ENCODE results near the gene C19orf81.

DNA sequence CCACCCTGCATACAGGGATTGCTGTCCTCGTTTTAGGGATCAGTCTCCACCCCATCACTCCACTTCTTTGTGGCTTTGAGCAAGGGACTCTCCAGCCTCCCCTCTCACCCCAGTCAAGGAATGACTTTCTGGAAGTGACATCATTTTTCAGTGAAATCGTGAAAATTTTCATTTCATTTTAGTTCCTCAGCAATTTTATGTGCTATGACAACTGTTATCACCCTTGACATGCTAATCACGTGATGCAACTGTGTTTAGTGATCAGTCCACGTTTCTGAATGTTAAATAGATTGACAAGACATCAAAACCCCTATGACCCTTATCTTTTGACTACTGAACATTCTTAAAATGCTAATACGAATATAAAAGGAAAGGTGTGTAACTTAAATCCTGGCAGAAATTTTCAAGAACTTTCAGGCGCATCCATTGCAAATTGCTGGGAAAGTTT lies 8.0 kb downstream of the C19orf81 start:
- TF ChIP-seq, protein P1, sequence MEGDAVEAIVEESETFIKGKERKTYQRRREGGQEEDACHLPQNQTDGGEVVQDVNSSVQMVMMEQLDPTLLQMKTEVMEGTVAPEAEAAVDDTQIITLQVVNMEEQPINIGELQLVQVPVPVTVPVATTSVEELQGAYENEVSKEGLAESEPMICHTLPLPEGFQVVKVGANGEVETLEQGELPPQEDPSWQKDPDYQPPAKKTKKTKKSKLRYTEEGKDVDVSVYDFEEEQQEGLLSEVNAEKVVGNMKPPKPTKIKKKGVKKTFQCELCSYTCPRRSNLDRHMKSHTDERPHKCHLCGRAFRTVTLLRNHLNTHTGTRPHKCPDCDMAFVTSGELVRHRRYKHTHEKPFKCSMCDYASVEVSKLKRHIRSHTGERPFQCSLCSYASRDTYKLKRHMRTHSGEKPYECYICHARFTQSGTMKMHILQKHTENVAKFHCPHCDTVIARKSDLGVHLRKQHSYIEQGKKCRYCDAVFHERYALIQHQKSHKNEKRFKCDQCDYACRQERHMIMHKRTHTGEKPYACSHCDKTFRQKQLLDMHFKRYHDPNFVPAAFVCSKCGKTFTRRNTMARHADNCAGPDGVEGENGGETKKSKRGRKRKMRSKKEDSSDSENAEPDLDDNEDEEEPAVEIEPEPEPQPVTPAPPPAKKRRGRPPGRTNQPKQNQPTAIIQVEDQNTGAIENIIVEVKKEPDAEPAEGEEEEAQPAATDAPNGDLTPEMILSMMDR (IDR thresholded peaks at IDR 0.05; ENCODE audit: low read length): no peak
- no peak for TF ChIP-seq EZH2 (IDR thresholded peaks at IDR 0.05; ENCODE audit: borderline replicate concordance, low read length)
